ENCODE measurements around the gene LGR4.

The LGR4 gene

GRCh38 chr11:27467181-27467913 is 5.2 kb downstream of the LGR4 start:
- H3K27ac ChIP-seq (ENCODE audit: extremely low read depth, low read depth, low read length), result no peak overlapping the region
- CTCF ChIA-PET, result no interaction called here
- POLR2A ChIA-PET, result no interaction called here

GRCh38 chr11:27466363-27466762 is 6.2 kb downstream of the LGR4 start:
- POLR2A ChIA-PET, result no interaction called here
- CTCF ChIA-PET, result no interaction called here
- no peaks in the 10 kb centered on the region for H3K9me3 ChIP-seq (ENCODE audit: control insufficient read depth, insufficient read depth, low read depth, low read length)
- H3K36me3 ChIP-seq (ENCODE audit: control insufficient read depth in 2 of 2, insufficient read depth in 1 of 2, low read length in 2 of 2), result no peaks in the 10 kb centered on the region
- TF ChIP-seq ZNF138 (tag by site-specific recombination; IDR thresholded peaks at IDR 0.05; ENCODE audit: borderline replicate concordance) (no peak), SP2 (tag by site-specific recombination; IDR thresholded peaks at IDR 0.05) (no peak), ZBTB49 (tag by site-specific recombination; IDR thresholded peaks at IDR 0.05; ENCODE audit: low read depth) (no peak), BCL11A (tag by site-specific recombination; IDR thresholded peaks at IDR 0.05; ENCODE audit: low read depth) (no peak), SCRT1 (tag by site-specific recombination; IDR thresholded peaks at IDR 0.05; ENCODE audit: borderline replicate concordance) (no peak), ZNF555 (tag by site-specific recombination; conservative IDR thresholded peaks at IDR 0.05) (no peak), ZNF704 (tag by site-specific recombination; IDR thresholded peaks at IDR 0.05) (no peak), GFI1B (tag by site-specific recombination; IDR thresholded peaks at IDR 0.05) (no peak), ZNF514 (tag by site-specific recombination; IDR thresholded peaks at IDR 0.05) (no peak), ZSCAN4 (tag by site-specific recombination; IDR thresholded peaks at IDR 0.05) (no peak)
- no peak overlapping the region for H3K4me3 ChIP-seq (ENCODE audit: low read depth, low read length)
- H3K27ac ChIP-seq (ENCODE audit: extremely low read depth, low read depth, low read length), result no peak overlapping the region
- H3K4me1 ChIP-seq (ENCODE audit: control insufficient read depth, insufficient read depth, low read length), result peaks cover 7% of the 10 kb centered on the region; the same call in 1 of the 2 replicates

More at GRCh38 chr11:27467181-27467913, 5.2 kb downstream of the LGR4 start:
- Histone ChIP-seq H3K36me3 (ENCODE audit: control insufficient read depth in 2 of 2, insufficient read depth in 1 of 2, low read length in 2 of 2) (no peaks in the 10 kb centered on the region), H3K9me3 (ENCODE audit: control insufficient read depth, insufficient read depth, low read depth, low read length) (no peaks in the 10 kb centered on the region), H3K4me1 (ENCODE audit: control insufficient read depth, insufficient read depth, low read length) (peaks cover 7% of the 10 kb centered on the region; the same call in 1 of the 2 replicates), H3K4me3 (ENCODE audit: low read depth, low read length) (no peak overlapping the region)
- no peak for TF ChIP-seq ZNF280D (tag by site-specific recombination; IDR thresholded peaks at IDR 0.05)

GRCh38 chr11:27465629-27466028 is 7.0 kb downstream of the LGR4 start:
- Histone ChIP-seq H3K4me1 (ENCODE audit: control insufficient read depth, insufficient read depth, low read length) (peaks cover 7% of the 10 kb centered on the region; the same call in 1 of the 2 replicates), H3K4me3 (ENCODE audit: low read depth, low read length) (no peak overlapping the region), H3K27ac (ENCODE audit: extremely low read depth, low read depth, low read length) (no peak overlapping the region), H3K9me3 (ENCODE audit: control insufficient read depth, insufficient read depth, low read depth, low read length) (no peaks in the 10 kb centered on the region), H3K36me3 (ENCODE audit: control insufficient read depth in 2 of 2, insufficient read depth in 1 of 2, low read length in 2 of 2) (no peaks in the 10 kb centered on the region)
- TF ChIP-seq ZNF169 (tag by site-specific recombination; IDR thresholded peaks at IDR 0.05) (no peak), PRDM6 (tag by site-specific recombination; IDR thresholded peaks at IDR 0.05) (peak; percentile 78), ZIC2 (tag by site-specific recombination; IDR thresholded peaks at IDR 0.05) (no peak), ZNF10 (tag by site-specific recombination; IDR thresholded peaks at IDR 0.05) (0 out of 2 replicates have a peak, but pooled peaks have one; percentile 50)
- POLR2A ChIA-PET, result no interaction called here
- CTCF ChIA-PET, result interaction anchor here (1.4 kb wide), 1 partner anchor 20 kb away, joined by 10 read pairs; no protein-coding TSS in a partner anchor
